HG02642 (cell line): ENCODE data around the gene MRPL50.

ENCODE experiments used
- ATAC-seq: cut with Tn5 transposase; IDR thresholded peaks from one replicate; pipeline ENCODE4 v1.9.1; 2021; ENCODE audit warnings: mild to moderate bottlenecking; ENCODE audit not compliant: unreplicated experiment, poor library complexity

Gene MRPL50

DNA sequence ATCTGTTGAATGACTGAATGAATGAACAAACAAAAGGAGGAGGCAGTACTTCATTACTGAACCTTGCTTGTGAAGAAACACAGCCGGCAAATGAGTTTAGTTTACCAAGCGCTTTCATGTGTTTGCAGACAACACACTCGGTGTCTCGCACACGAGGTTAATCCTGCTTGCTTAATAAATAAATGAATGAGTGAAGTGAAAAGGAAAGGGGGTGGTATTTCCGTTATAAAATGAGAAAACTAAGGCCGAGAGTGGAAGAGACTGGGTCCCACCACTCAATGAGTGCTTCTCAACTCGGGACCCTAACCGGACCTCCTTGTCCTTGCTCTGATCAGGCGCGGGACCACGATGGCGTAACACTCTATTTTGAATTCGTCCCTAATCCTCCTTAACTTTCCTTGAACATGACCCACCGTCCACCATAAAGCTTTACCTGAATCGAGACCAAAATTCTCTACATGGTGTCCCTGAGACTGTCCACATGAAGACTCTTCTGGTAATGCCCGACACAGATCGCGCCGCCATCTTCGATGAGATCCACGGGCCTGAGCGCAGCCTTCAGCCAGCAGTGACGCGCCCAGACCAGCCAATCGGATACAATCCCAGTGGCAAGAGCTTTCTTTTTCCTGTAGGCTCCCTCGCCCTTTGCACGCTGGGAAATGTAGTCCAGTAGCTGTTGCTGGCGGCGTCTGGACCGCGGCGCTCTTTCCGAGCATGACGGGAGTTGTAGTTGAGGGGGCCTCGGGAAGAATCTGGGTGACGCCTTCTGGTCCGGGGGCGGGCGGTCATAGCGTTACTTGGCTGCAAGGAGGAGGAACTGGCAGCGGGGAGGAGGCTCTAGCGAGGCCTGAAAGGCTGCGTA is at the start of gene MRPL50, which contains the start of gene ZNF189:
MRPL50 (minus strand) TSS at position 551 of the 862 bp plus-strand sequence; CDS start at position 525, 26 bp downstream.
ZNF189 (plus strand) TSS at position 784 of the 862 bp plus-strand sequence. CDS start 306 bp downstream, outside the sequence.
- ATAC-seq = peak; percentile 98

- no peak for ATAC-seq
Measured at GRCh38 chr9:101446732-101447131, 48.3 kb upstream of the MRPL50 start.

- ATAC-seq = no peak
Measured at GRCh38 chr9:101445353-101446029, 47.1 kb upstream of the MRPL50 start.

DNA sequence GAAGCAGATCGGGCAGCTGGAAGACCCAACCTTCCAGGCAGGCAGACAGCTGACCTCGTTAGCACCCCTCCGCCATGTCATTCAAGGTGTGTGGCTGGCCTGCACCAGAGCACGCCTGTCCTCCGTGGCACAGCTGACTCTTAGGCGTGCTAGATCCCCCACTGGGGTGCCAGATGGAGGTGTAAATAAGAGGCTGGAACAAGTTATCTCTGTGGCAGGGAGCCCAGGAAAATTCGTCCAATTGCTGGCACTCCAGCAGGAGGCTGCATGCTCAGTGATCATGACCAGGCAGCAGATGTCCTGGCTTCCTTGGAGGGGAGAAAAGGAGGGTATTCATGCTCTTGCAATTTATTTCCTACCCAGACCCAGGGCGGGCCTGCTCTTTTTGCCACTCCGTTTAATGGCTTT is 45.0 kb upstream of the MRPL50 start:
- ATAC-seq = no peak

GRCh38 chr9:101442736-101443135 is 44.3 kb upstream of the MRPL50 start:
- no peak for ATAC-seq

DNA sequence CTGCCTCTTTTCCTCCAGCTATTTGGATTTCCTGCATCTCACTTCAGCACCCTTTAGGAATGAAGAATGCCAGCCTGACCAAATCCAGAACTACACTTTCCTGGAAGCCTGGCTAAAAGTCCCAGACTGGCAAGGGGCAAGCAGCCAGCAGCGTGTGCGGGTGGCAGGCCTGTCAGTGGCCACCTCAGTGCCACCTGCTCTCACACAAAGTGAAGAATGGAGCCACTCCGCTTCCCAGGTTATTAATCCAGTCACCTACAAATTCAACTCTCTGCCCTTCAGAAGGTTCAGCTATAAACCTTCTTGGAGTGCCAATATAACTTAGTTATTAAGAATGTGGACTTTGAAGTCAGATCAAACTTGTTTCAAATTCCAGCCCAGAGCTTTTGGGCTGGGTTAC is 43.9 kb upstream of the MRPL50 start:
- no peak for ATAC-seq

GRCh38 chr9:101440714-101441230 is 42.4 kb upstream of the MRPL50 start:
- ATAC-seq = no peak

DNA sequence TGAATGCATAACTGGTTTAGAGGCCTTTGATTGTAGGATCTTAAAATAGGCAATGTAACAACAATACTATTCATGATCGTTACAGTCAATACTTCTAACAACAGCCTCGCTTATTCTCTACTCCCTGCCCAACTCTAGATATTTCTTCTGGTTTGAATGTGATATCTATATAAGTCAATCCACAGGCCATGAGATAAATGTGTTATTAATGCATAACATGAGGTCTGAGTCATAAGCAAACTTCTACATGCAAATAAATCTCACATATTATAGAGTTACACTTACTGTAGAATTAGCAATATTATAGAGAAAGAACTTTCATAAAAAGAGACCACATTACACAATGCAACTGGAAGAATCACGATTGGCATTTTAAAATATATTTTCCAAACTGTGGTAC is 40.1 kb upstream of the MRPL50 start:
- ATAC-seq = no peak

- no peak for ATAC-seq
Measured at GRCh38 chr9:101437806-101438232, 39.4 kb upstream of the MRPL50 start.

DNA sequence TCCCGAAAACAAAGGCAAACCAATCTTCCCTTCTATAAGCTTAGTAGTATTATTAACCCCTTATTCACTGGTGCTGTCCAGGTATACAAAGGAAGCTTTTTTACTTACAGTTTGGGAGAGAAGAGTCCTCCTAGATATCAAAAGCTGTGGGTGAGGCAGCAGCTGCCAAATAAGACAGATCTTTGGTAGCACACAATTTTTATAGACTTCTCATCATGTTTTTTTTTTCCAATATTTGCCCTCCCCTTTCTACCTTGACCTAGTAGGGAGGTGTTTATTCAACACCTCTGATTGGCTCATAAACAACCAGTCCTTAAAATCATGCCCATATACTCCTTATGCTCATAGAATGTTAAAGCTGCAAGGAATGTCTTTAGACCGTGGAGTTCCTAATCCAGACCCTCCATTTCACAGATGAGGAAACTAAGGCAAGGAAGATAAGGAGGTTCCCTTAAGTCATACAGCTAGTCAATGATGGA is 37.2 kb upstream of the MRPL50 start, which contains the start of gene ALDOB:
ALDOB (minus strand) TSS at position 174 of the 479 bp plus-strand sequence. CDS start 4,887 bp downstream, outside the sequence.
- ATAC-seq = no peak

GRCh38 chr9:101434998-101435397 is 36.6 kb upstream of the MRPL50 start:
- no peak for ATAC-seq

DNA sequence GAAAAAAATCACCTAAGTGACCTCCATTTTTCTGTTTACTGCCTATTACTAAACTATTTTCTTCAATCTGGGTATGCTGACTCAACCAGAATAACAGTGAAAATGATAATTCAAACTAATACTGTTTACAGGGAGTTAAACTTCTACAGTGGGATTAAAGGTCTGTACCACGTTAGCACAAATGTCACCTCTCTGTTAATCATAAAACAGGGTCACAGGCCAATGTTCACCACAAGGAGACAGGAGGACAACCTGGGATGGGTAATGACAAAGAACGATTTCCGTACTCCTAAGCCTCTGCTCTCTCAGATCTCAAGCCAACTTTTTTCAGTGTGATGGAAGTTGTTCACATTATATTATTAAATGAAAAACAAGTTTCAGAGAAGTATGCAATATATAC is 34.8 kb upstream of the MRPL50 start:
- ATAC-seq = no peak

DNA sequence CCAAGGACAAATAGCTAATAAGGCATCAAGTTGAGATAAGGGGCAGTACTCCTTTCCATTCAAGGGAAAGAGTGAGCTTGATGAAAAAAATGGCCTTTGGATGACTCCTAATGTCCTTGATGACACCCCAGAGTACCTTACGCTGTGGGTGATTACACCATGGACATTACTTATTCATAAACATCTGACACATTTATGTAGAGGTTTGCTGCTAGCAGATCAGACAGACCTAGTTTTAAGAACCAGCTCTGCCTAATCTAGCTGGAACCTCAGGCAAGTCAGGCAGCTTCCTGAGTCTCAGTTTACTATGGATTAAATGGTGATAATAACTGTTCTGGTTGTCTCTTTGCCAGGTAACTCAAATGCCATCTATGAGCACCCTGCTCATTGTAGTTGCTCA is 34.3 kb upstream of the MRPL50 start:
- ATAC-seq = no peak

- ATAC-seq = no peak
Measured at GRCh38 chr9:101432171-101432570, 33.8 kb upstream of the MRPL50 start.

- no peak for ATAC-seq
Measured at GRCh38 chr9:101429736-101430135, 31.3 kb upstream of the MRPL50 start.

DNA sequence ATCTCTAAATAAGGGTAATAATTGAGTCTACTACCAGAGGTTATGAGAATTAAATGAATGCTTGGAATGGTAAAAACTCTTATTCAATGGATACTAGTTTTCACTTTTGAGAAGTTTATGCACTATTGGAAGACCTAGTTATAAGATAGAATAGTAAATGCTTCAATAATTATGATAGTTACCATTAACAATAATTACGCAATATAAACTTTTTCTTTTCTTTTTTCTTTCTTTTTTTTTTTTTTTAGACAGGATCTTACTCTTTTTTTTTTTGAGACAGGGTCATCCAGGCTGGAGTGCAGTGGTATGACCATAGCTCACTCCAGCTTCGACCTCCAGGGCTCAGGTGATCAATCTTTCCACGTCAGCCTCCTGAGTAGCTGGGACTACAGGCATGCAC is 30.5 kb upstream of the MRPL50 start:
- ATAC-seq = no peak

DNA sequence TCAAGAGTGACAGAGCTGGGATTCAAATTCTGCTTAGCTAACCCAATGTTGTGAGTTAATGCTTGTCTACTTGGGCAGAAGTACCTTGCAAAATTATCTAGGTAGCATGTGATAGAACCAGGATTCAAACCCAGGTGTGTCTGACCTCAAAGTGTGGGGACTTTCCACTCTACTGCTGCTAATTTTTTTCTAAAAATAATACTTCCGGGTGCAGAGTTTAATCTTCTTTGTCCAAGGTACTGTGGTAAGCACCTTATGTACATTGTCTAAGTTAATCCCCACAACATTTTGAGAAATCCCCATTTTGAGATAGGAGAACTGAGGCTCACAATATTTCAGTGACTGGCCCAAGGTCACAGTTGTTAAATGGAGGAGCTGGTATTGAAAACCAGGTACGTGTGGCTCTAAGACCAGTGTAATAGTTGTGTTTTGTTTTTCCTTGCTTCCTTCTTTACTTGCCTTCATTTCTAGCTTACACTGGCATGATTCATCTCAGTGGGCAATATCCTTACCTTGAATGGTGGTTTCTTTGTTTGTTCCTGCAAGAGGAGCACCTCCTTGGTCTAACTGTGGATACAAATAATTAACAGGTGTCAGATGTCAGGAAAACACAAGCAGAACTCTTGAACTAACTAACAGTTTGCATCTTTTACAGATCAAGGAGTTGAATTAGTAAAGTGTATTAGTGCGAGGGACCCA is 29.7 kb upstream of the MRPL50 start:
- ATAC-seq = peak; percentile 70

DNA sequence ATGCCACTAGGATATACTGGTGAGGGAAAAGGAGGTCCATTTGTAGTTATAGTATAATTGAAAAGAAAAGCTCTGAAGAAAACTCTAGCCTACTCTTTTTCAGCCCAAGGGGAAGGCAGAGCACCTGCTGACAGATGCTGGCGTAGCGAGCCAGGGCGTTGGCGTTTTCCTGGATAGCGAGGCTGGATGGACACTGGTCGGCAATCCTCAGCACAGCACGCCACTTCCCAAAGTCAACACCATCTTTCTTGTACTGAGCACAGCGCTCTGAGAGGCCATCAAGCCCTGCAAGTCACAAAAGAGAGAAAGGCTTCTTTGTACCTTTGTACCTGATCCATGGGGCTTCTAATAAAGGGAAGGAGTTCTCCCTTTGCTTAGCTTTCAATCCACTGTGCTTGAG is 28.9 kb upstream of the MRPL50 start:
- ATAC-seq = no peak

DNA sequence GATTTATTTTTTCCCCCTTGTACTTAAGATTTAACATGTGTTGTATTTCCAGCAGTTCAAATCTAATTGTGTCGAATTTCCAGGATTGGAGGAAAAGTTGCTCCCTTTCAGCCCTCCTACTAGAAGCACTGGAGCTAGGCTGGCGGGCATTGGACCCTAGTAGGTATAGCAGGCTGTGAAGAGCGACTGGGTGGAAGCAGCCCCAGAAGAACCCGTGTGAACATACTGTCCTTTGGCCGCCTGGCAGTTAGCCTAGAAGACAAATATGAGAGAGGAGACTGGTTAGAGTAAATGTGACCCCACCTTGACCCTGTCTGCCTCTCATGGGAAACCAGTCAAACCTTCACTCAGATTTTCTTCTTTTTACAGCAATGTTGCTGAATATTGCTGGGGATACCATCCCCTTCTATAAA is 23.2 kb upstream of the MRPL50 start:
- ATAC-seq = no peak

DNA sequence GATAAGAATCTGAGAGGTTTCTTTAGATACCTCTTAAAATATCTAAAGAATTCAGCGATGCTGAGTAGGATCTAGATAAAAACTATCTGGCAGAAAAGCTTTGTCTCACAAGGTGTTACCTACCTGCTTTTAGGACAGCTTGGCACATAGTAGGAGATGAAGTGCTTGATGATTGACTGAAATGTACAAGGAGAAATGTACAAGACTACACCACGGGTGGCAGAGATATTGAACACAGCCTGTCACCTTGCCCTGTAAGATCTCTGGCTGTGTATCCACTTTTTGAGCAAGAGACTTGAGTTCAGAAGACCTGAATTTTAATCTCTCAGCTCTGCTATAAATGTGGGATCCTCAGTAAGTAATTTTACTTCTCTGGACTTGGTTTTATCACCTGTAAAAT is 21.4 kb upstream of the MRPL50 start:
- ATAC-seq = no peak
